HEK293T (cell line): Measurements from ENCODE around the gene CTDSP1.

Experiments used
- ARNT ChIP-seq: fragments of 450-650 bp; IDR thresholded peaks from 2 replicates; pipeline ENCODE4 v1.6.1; 2017; ENCODE audit warnings: mild to moderate bottlenecking
- FOXK2 ChIP-seq: fragments of 450-650 bp; IDR thresholded peaks from 2 replicates; pipeline ENCODE4 v1.6.1; 2016; ENCODE audit warnings: mild to moderate bottlenecking
- FOXM1 ChIP-seq: fragments of 450-650 bp; IDR thresholded peaks from 2 replicates; pipeline ENCODE4 v1.6.1; 2017; ENCODE audit warnings: mild to moderate bottlenecking, borderline replicate concordance
- LEF1 ChIP-seq: fragments of 450-650 bp; IDR thresholded peaks from 2 replicates; pipeline ENCODE4 v1.6.1; 2017; ENCODE audit warnings: mild to moderate bottlenecking, borderline replicate concordance
- PKNOX1 ChIP-seq: fragments of 450-650 bp; IDR thresholded peaks from 2 replicates; pipeline ENCODE4 v1.6.1; 2016
- SUZ12 ChIP-seq: fragments of 450-650 bp; IDR thresholded peaks from 2 replicates; pipeline ENCODE4 v1.6.1; 2016; ENCODE audit warnings: mild to moderate bottlenecking

- TF ChIP-seq PKNOX1 (no peak), FOXM1 (no peak), FOXK2 (no peak), LEF1 (no peak), ARNT (no peak), SUZ12 (no peak)
Observed at GRCh38 chr2:218400930-218401881, 1.5 kb downstream of the CTDSP1 start.
